Naive thymus-derived CD8-positive, alpha-beta T cell (primary cell): ENCODE data around the gene SLC23A1. TPM values are rescaled to one million over a fixed set of nuclear protein-coding genes. Genes with fewer than 3 reads are reported as not detected.
A peak's percentile ranks its signal among the peaks of the same experiment; 100 is the strongest.
"Not testable (repeated sequence)": the region's sequence is repeated elsewhere in the genome, so short reads cannot be mapped to it uniquely, and the experiment has no call there.

Source experiments
- ATAC-seq, 2 donors: fragments of 150-1000 bp; cut with Tn5 transposase in 1 of 2; sonication (Bioruptor Pico), chemical (Tn5 transposase) in 1 of 2; 1 replicate in 1 of 2; 2 replicates in 1 of 2; pipeline ENCODE4 v1.10.0; 2021; ENCODE audit warnings: mild to moderate bottlenecking in 2 of 2, moderate library complexity in 2 of 2
- POLR2A ChIA-PET: fragments of 350-600 bp; sonication (Branson Sonifier 250); formaldehyde crosslinking; loops from one replicate; lab custom pipeline; 2021; ENCODE audit warnings: antibody characterized with exemption; lab: Charles Lee
- DNase-seq, 10 donors: peaks; one replicate each; pipeline versions ENCODE4 v3.0.0 to v3.0.0-alpha.2; 2020 to 2022
- H3K27ac Mint-ChIP-seq, 10 donors: one replicate each; pipeline ENCODE4 v1.8.0; 2020 to 2022; ENCODE audit warnings: mild to moderate bottlenecking in 10 of 10, mixed read lengths in 10 of 10, moderate library complexity in 4 of 10, inconsistent platforms in 1 of 10
- H3K27me3 Mint-ChIP-seq, 5 donors: one replicate each; pipeline ENCODE4 v1.8.0; 2021 to 2022; ENCODE audit warnings: mixed read lengths in 5 of 5
- H3K36me3 Mint-ChIP-seq, 3 donors: one replicate each; pipeline ENCODE4 v1.8.0; 2020 to 2022; ENCODE audit warnings: mixed read lengths in 3 of 3, mild to moderate bottlenecking in 2 of 3, inconsistent platforms in 1 of 3
- H3K4me1 Mint-ChIP-seq, 4 donors: one replicate each; pipeline ENCODE4 v1.8.0; 2021 to 2022; ENCODE audit warnings: mixed read lengths in 4 of 4
- H3K4me3 Mint-ChIP-seq, 10 donors: one replicate each; pipeline ENCODE4 v1.8.0; 2020 to 2022; ENCODE audit warnings: mild to moderate bottlenecking in 10 of 10, mixed read lengths in 10 of 10, moderate library complexity in 6 of 10, inconsistent platforms in 1 of 10
- H3K9me3 Mint-ChIP-seq, 9 donors: one replicate each; pipeline ENCODE4 v1.8.0; 2020 to 2022; ENCODE audit warnings: mixed read lengths in 9 of 9, mild to moderate bottlenecking in 3 of 9, inconsistent platforms in 1 of 9, moderate library complexity in 1 of 9
- polyA plus RNA-seq, 3 donors: library from polyadenylated mRNA; unstranded; fragments of 300-500 nt; fragmentation: Illumina TruSeq; gene quantifications; one replicate each; pipeline ENCODE4 v1.2.3, GENCODE V29; 2021
- total RNA-seq, 8 experiments: library from RNA in 2 of 8; stranded (reverse) in 2 of 8; gene quantifications; one replicate each; pipeline ENCODE4 v1.2.3 and lab custom pipeline; 2021 to 2026

The SLC23A1 gene
- total and polyA plus RNA-seq, 5 experiments from 2014 or later, result 0.15 to 0.34 TPM; not detected in 3

DNA sequence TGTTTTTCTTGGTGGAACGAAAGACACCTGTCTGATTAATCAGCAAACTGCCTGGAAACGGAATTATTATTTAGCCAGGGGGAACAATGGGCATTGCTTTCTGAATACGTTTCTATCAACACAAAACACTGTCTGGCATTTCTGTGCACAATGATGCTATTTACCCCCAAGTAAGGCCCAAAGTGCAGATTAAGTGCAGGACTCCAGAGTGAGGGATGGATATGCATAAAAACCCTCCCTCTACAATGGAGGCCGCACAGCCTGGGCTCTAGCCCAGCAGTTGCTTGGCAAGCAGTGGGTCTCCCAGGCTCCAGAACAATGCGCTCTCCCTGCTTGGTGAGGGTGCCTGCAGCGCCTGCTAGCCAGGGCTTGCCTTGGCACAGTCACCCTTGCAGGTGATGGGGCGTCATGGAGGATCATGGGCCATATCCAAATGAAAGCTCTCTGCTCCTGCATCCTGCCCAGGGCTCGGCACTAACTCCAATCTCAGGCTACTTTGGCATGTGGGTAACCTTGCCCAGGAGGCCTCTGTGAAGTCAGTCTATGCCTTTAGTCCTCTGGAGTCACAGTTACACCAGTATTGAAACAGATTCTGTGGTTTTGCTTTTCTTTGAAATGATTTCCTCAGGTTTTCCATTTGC is 32.2 kb upstream of the SLC23A1 start:
- Mint-ChIP-seq H3K27me3 (no peaks in the 10 kb centered on the region), H3K4me1 (peaks cover 0 to 3% (median 2%) of the 10 kb centered on the region in 4 donors), H3K9me3 (no peaks in the 10 kb centered on the region), H3K4me3 (no peak overlapping the region), H3K36me3 (peaks cover 0 to 28% (median 20%) of the 10 kb centered on the region in 3 donors), H3K27ac (no peak overlapping the region)
- no peak for DNase-seq
- ATAC-seq, result no peak
- POLR2A ChIA-PET, result no interaction called here

DNA sequence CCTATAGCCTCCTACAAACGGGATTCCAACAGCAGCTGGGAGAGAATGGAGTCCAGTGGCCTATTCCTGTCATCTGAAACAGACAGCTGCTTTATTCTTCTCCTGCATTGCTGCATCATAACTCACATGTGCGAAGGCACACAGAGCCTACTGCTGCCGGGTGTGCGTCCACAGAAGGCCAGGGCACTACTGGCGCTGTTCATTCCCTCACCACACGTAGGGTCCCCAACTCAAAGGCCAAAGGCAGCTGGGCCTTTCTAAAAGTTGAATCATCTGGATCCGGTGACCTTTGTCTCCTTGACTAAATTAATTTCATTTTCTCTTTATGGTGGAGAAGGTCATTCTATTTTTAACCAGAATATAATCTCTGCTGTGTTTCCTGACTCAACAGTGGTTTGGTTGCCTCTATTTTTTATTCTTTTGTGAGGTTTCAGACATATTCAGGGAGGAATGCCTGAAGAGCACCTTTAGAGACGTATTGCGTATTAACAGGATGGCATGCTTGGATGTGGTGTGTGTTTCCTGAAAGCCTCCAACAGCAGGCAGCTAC is 31.6 kb upstream of the SLC23A1 start:
- H3K9me3 Mint-ChIP-seq, result no peaks in the 10 kb centered on the region
- peaks cover 0 to 22% (median 16%) of the 10 kb centered on the region in 3 donors for H3K36me3 Mint-ChIP-seq
- peaks cover 0 to 3% (median 2%) of the 10 kb centered on the region in 4 donors for H3K4me1 Mint-ChIP-seq
- POLR2A ChIA-PET, result interaction anchor here (1.0 kb wide), 1 partner anchor 223 kb away, joined by 3 read pairs; no protein-coding TSS in a partner anchor
- peak in 1 of 2 donors; percentile 33 for ATAC-seq
- no peak overlapping the region for H3K4me3 Mint-ChIP-seq
- DNase-seq, result peak in 1 of 10 donors; percentile 16
- peak overlapping the region in 1 of 10 donors; percentile 62 for H3K27ac Mint-ChIP-seq
- H3K27me3 Mint-ChIP-seq, result no peaks in the 10 kb centered on the region

DNA sequence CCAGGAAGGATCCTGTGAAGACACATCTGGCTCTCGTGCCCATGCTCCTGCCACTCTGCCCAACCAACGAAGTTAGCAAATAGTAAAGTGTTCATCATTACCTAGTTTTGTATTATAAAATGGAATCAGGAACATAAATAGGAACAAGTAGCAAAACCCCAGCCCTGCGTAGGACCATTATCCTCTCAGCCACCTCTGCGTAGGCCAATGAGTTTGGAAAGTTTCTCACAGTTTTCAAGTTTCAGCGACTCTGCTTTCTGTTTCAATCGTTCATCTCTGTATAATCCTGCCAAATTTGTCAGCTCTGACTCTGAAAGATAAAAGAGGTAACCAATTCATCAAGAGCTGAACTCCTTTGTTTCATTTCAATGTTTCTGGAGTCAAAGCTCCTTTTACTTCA is 30.9 kb upstream of the SLC23A1 start:
- Mint-ChIP-seq H3K36me3 (peaks cover 0 to 15% (median 10%) of the 10 kb centered on the region in 3 donors), H3K9me3 (no peaks in the 10 kb centered on the region), H3K4me1 (peaks cover 0 to 3% (median 2%) of the 10 kb centered on the region in 4 donors), H3K27ac (no peak overlapping the region), H3K4me3 (no peak overlapping the region), H3K27me3 (no peaks in the 10 kb centered on the region)
- DNase-seq, result no peak
- ATAC-seq, result no peak
- POLR2A ChIA-PET, result interaction anchor here (1.0 kb wide), 1 partner anchor 224 kb away, joined by 3 read pairs; no protein-coding TSS in a partner anchor

- DNase-seq, result no peak
- H3K27ac Mint-ChIP-seq, result peak overlapping the region in 1 of 10 donors; percentile 48
- ATAC-seq, result no peak
- H3K4me1 Mint-ChIP-seq, result peaks cover 0 to 4% (median 2%) of the 10 kb centered on the region in 4 donors
- H3K4me3 Mint-ChIP-seq, result no peak overlapping the region
- no peaks in the 10 kb centered on the region for H3K9me3 Mint-ChIP-seq
- H3K27me3 Mint-ChIP-seq, result no peaks in the 10 kb centered on the region
- H3K36me3 Mint-ChIP-seq, result peaks cover 0 to 9% (median 3%) of the 10 kb centered on the region in 3 donors
- POLR2A ChIA-PET, result interaction anchor here (0.6 kb wide), 1 partner anchor 8 kb away, joined by 4 read pairs; no protein-coding TSS in a partner anchor
Measured at GRCh38 chr5:139413153-139413552, 30.1 kb upstream of the SLC23A1 start.

DNA sequence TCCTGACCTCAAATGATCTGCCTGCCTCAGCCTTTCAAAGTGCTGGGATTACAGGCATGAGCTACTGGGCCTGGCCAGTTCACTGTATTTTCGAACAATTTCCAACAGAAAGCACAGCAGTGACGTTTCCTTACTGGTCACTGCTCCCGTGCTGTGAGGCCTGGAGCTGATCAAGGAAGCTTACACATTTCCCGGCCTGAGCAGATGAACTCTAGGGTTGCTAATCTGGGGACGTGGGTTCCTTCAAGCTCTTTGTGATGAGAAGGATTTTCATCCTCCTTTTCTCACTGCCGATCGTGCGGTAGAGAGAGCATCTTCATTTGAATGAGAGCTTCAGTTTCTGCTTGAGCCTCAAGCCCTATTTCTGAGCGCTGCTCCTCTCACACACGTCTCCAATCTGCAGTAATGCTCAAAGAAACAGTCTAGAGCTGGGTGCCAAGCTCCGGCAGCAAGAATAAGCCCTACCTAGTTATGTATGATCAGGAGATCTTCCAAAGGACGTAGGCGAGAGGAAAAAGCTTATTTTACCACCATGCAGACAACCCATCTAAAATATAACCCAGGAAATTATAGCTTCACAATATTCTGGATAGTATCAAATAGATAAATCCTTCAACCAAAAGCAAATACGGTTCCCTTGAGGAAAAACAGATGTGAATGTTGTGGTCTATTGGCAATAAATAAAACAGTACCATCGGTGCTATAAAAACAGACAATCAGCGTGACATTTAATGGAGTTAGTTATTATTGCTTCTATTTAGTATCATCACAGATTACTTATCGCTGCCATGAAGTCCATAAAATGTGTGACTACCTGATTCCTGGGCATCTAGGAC is 28.1 kb upstream of the SLC23A1 start:
- H3K4me3 Mint-ChIP-seq, result no peak overlapping the region
- peaks cover 8 to 17% (median 10%) of the 10 kb centered on the region in 4 donors for H3K4me1 Mint-ChIP-seq
- no peak for ATAC-seq
- POLR2A ChIA-PET, result interaction anchor here (0.6 to 1.1 kb wide), 3 partner anchors 17 to 132 kb away, joined by 3 to 5 read pairs (median 3); no protein-coding TSS in a partner anchor
- H3K36me3 Mint-ChIP-seq, result peaks cover 0 to 7% (median 0%) of the 10 kb centered on the region in 3 donors
- no peak for DNase-seq
- no peaks in the 10 kb centered on the region for H3K27me3 Mint-ChIP-seq
- H3K9me3 Mint-ChIP-seq, result no peaks in the 10 kb centered on the region
- no peak overlapping the region for H3K27ac Mint-ChIP-seq

DNA sequence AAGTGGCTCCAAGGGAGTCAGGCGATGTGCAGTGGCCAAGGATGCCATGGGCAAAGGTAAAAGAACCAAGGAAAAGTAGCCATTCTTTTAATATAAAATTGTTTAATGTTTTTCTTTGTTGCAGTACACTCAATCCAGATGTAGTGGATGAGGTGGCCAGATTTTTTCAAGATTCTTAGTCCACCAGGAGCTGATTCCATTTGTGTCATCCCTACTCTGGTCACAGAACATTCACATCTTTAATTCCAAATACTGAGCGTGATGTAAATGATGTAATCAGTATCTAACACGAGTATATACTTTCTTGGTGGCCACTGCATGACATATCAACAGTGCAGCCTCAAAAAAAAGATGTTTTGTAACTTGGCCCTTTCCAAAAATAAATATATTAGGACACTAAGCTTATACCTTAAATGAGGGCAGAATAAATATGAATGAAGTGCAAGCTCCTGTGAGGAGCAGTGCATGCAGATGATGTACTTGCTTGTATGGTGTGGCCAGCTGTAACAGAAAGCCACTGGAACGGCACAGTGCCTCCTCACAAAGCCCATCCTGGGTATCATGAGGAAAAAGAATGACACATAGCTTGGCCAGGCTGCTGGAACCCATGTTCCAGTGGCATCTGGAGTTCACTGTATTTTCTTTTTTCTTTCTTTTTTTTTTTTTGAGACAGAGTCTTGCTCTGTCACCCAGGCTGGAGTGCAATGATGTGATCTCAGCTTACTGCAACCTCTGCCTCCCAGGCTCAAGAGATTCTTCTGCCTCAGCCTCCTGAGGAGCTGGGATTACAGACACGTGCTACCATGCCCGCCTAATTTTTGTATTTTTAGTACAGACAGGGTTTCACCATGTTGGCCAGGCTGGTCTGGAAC is 27.3 kb upstream of the SLC23A1 start:
- POLR2A ChIA-PET, result interaction anchor here (0.6 to 1.1 kb wide), 4 partner anchors 16 to 133 kb away, joined by 3 to 5 read pairs (median 3); partner anchors contain the start of gene PAIP2
- no peak overlapping the region for H3K27ac Mint-ChIP-seq
- H3K4me3 Mint-ChIP-seq, result no peak overlapping the region
- H3K9me3 Mint-ChIP-seq, result no peaks in the 10 kb centered on the region
- ATAC-seq (no peak), DNase-seq (no peak)
- H3K4me1 Mint-ChIP-seq, result peaks cover 8 to 17% (median 10%) of the 10 kb centered on the region in 4 donors
- H3K36me3 Mint-ChIP-seq, result peaks cover 0 to 7% (median 0%) of the 10 kb centered on the region in 3 donors
- no peaks in the 10 kb centered on the region for H3K27me3 Mint-ChIP-seq

- POLR2A ChIA-PET, H3K9me3 Mint-ChIP-seq: not testable (repeated sequence)
Measured at GRCh38 chr5:139409116-139409515, 26.0 kb upstream of the SLC23A1 start.

DNA sequence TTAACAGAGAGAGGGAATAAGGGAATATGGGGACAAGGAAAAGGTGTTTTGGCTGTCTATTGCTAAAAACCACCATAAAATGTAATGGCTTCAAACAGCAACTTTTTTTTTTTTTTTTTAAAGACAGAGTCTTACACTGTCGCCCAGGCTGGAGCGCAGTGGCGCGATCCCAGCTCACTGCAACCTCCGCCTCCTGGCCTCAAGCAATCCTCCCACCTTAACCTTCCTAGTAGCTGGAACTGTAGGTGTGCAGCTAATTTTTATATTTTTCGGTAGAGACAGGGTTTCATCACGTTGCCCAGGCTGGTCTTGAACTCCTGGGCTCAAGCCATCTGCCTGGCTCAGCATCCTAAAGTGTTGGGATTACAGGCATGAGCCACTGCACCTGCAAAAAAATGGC is 25.1 kb upstream of the SLC23A1 start:
- DNase-seq, result no peak
- POLR2A ChIA-PET, result interaction anchor here (0.7 kb wide), 1 partner anchor 302 kb away, joined by 5 read pairs; no protein-coding TSS in a partner anchor
- no peak overlapping the region for H3K4me3 Mint-ChIP-seq

More at GRCh38 chr5:139409116-139409515, 26.0 kb upstream of the SLC23A1 start:
- H3K4me1 Mint-ChIP-seq, result peaks cover 13 to 23% (median 15%) of the 10 kb centered on the region in 4 donors
- H3K36me3 Mint-ChIP-seq, H3K27ac Mint-ChIP-seq, DNase-seq, H3K4me3 Mint-ChIP-seq, H3K27me3 Mint-ChIP-seq, ATAC-seq: not testable (repeated sequence)

DNA sequence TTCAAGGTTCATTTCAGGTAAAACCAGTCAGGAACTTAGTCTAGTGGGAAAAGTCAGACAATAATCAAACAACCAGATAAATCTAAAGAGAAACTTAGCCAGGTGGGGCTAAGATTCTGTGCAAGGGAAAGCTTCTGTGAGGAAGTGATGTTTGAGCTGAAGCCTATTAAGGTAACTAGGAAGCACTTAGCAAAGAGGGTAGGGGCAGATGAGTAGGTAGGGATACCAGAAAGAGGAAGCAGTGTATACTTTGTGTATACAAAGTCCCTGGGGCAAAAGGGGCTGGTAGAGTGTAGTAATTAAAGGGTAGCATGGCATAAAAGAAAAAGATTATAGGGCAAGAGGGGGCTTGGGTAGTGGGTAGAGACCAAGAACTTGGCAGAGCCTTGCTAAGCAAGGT is 24.4 kb upstream of the SLC23A1 start:
- peak overlapping the region in 1 of 10 donors; percentile 32 for H3K4me3 Mint-ChIP-seq
- POLR2A ChIA-PET, result no interaction called here
- no peaks in the 10 kb centered on the region for H3K27me3 Mint-ChIP-seq

More for the DNA sequence above, 25.1 kb upstream of the SLC23A1 start:
- Mint-ChIP-seq H3K27ac (peak overlapping the region in 1 of 10 donors; percentile 55), H3K4me1 (peaks cover 18 to 31% (median 23%) of the 10 kb centered on the region in 4 donors), H3K9me3 (no peaks in the 10 kb centered on the region), H3K27me3 (no peaks in the 10 kb centered on the region), H3K36me3 (peaks cover 0 to 4% (median 0%) of the 10 kb centered on the region in 3 donors)
- no peak for ATAC-seq

DNA sequence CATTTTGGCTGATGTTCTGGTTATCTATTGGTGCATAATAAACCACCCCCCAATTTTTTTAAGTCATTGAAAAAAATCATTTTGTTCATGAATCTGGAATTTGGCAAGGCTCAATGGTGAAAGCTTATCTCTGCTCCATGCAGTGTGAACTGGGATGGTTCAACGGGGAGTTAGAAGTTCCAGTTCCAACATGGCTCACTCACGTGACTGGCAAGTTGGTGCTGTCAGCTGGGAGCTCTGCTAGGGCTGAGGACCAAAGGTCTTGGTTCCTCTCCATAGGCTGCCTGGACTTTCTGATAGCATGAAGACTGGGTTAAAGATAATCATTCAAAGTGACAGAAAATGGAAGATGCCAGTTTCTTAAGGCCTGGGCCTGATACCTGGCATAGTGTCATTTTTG is 23.9 kb upstream of the SLC23A1 start:
- Mint-ChIP-seq H3K4me3 (no peak overlapping the region), H3K9me3 (no peaks in the 10 kb centered on the region), H3K27ac (peak overlapping the region in 3 of 10 donors; percentile 20 to 70 (median 40)), H3K27me3 (no peaks in the 10 kb centered on the region), H3K4me1 (peaks cover 25 to 40% (median 30%) of the 10 kb centered on the region in 4 donors), H3K36me3 (no peaks in the 10 kb centered on the region)
- ATAC-seq, result no peak
- POLR2A ChIA-PET, result interaction anchor here (0.6 kb wide), 1 partner anchor 120 kb away, joined by 3 read pairs; no protein-coding TSS in a partner anchor
- no peak for DNase-seq

More for the DNA sequence above, 24.4 kb upstream of the SLC23A1 start:
- no peak for DNase-seq
- H3K4me1 Mint-ChIP-seq, result peaks cover 25 to 38% (median 28%) of the 10 kb centered on the region in 4 donors
- no peaks in the 10 kb centered on the region for H3K36me3 Mint-ChIP-seq
- no peaks in the 10 kb centered on the region for H3K9me3 Mint-ChIP-seq
- peak overlapping the region in 4 of 10 donors; percentile 17 to 83 (median 48) for H3K27ac Mint-ChIP-seq
- ATAC-seq, result no peak

GRCh38 chr5:139404484-139404840 is 21.4 kb upstream of the SLC23A1 start:
- ATAC-seq (peak in 1 of 2 donors; percentile 6), DNase-seq (no peak)
- H3K36me3 Mint-ChIP-seq, result peaks cover 0 to 2% (median under 1%) of the 10 kb centered on the region in 3 donors
- H3K4me3 Mint-ChIP-seq, result peak overlapping the region; percentile 87 to 99 (median 96)
- H3K27me3 Mint-ChIP-seq, result no peaks in the 10 kb centered on the region
- H3K9me3 Mint-ChIP-seq, result no peaks in the 10 kb centered on the region
- POLR2A ChIA-PET, result interaction anchor here (0.9 to 3.1 kb wide), 7 partner anchors 12 to 861 kb away, joined by 3 to 19 read pairs (median 8); partner anchors contain the start of genes DNAJC18, ETF1, MATR3 and PAIP2
- peaks cover 24 to 42% (median 30%) of the 10 kb centered on the region in 4 donors for H3K4me1 Mint-ChIP-seq
- H3K27ac Mint-ChIP-seq, result peak overlapping the region; percentile 95 to 100 (median 99)
